ENCODE data around the gene JAML. TPM values are rescaled to one million over a fixed set of nuclear protein-coding genes. Genes with fewer than 3 reads are reported as not detected.

Gene JAML
- total and polyA plus RNA-seq, 2 of the 13 experiments (the other 11 are each of a cell fraction or from before 2014, with no cell fraction given) = 2.0 to 3.3 TPM

DNA sequence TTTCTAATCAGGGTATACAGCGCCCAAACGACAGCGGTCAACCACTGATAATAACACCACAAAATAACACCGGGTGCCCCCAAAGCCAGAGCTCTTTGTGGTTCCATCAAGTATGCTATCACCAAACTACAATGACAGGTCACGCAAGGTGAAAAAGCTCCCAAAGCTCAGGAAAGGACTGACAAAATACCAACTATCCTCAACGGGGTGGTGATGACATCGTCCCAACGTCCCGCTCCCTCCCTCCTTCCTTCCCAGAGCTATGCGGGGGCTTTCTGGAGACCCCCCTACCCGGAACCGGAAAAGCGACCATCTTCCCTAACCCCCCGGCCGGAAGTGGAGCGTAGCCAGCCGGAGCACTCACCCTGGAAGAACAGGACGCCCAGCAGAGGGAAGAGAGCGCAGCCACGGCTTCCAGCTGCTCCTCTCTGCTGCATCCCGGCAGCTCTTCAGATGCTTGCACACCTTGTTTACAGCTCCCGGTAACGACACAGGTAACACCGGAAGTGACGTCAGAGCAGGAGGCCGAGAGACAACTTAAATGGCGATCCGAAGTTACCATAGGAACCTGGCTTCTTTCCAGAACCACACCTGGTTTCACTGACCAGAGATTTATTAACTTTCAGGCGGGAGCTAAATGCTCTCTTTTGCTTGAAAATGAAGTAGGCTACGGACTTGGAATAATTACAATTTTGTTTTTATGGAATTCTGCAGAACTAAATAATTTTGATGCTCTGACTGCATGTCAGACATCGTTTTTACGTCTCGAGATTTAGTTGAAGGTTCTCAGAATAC lies 27.2 kb upstream of the JAML start, which contains the start of gene MPZL3 (continued):
- TF ChIP-seq TEAD3 (CRISPR knock-in tag; optimal IDR thresholded peaks at IDR 0.05; ENCODE audit: borderline replicate concordance) (peak; percentile 52), WIZ (CRISPR knock-in tag; IDR thresholded peaks at IDR 0.05) (peak; percentile 89; the same call in 1 of the 2 replicates), MAZ (IDR thresholded peaks at IDR 0.05; ENCODE audit: borderline replicate concordance, low read depth, low read length) (no peak), MAZ (CRISPR knock-in tag; IDR thresholded peaks at IDR 0.05; ENCODE audit: low read depth) (peak; percentile 73), ZFP37 (CRISPR knock-in tag; IDR thresholded peaks at IDR 0.05; ENCODE audit: borderline replicate concordance) (no peak), ZNF557 (CRISPR knock-in tag; IDR thresholded peaks at IDR 0.05) (no peak; the same call in 1 of the 2 replicates), ZSCAN12 (CRISPR knock-in tag; IDR thresholded peaks at IDR 0.05) (no peak), ZNF790 (CRISPR knock-in tag; IDR thresholded peaks at IDR 0.05; ENCODE audit: borderline replicate concordance) (0 out of 2 replicates have a peak, but pooled peaks have one; percentile 39), MXI1 (IDR thresholded peaks at IDR 0.05; ENCODE audit: borderline replicate concordance, low read depth, low read length) (peak; percentile 9; the same call in 1 of the 3 replicates), GABPA (IDR thresholded peaks at IDR 0.05; ENCODE audit: low read depth, low read length) (peak; percentile 90), GABPA (CRISPR knock-in tag; IDR thresholded peaks at IDR 0.05; ENCODE audit: low read depth) (peak; percentile 99), GLI4 (CRISPR knock-in tag; IDR thresholded peaks at IDR 0.05; ENCODE audit: borderline replicate concordance) (no peak), ZBTB3 (CRISPR knock-in tag; IDR thresholded peaks at IDR 0.05; ENCODE audit: borderline replicate concordance, low read depth) (no peak), ZNF235 (CRISPR knock-in tag; IDR thresholded peaks at IDR 0.05; ENCODE audit: borderline replicate concordance) (no peak), ZNF619 (CRISPR knock-in tag; IDR thresholded peaks at IDR 0.05) (0 out of 2 replicates have a peak, but pooled peaks have one; percentile 57), TFDP2 (CRISPR knock-in tag; IDR thresholded peaks at IDR 0.05) (peak; percentile 12; the same call in 1 of the 2 replicates), ZMAT3 (CRISPR knock-in tag; conservative IDR thresholded peaks at IDR 0.05) (no peak), MIER3 (CRISPR knock-in tag; IDR thresholded peaks at IDR 0.05; ENCODE audit: borderline replicate concordance) (no peak), ZNF543 (CRISPR knock-in tag; IDR thresholded peaks at IDR 0.05) (peak; percentile 61; the same call in 1 of the 2 replicates)
- TF ChIP-seq, protein P1, sequence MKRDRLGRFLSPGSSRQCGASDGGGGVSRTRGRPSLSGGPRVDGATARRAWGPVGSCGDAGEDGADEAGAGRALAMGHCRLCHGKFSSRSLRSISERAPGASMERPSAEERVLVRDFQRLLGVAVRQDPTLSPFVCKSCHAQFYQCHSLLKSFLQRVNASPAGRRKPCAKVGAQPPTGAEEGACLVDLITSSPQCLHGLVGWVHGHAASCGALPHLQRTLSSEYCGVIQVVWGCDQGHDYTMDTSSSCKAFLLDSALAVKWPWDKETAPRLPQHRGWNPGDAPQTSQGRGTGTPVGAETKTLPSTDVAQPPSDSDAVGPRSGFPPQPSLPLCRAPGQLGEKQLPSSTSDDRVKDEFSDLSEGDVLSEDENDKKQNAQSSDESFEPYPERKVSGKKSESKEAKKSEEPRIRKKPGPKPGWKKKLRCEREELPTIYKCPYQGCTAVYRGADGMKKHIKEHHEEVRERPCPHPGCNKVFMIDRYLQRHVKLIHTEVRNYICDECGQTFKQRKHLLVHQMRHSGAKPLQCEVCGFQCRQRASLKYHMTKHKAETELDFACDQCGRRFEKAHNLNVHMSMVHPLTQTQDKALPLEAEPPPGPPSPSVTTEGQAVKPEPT (CRISPR knock-in tag; IDR thresholded peaks at IDR 0.05; ENCODE audit: low read depth) = 0 out of 2 replicates have a peak, but pooled peaks have one; percentile 17
- TF ChIP-seq, protein P2, sequence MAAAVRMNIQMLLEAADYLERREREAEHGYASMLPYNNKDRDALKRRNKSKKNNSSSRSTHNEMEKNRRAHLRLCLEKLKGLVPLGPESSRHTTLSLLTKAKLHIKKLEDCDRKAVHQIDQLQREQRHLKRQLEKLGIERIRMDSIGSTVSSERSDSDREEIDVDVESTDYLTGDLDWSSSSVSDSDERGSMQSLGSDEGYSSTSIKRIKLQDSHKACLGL (CRISPR knock-in tag; IDR thresholded peaks at IDR 0.05) = 0 out of 2 replicates have a peak, but pooled peaks have one; percentile 49
- TF ChIP-seq, protein P3, sequence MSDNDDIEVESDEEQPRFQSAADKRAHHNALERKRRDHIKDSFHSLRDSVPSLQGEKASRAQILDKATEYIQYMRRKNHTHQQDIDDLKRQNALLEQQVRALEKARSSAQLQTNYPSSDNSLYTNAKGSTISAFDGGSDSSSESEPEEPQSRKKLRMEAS (IDR thresholded peaks at IDR 0.05) = peak; percentile 45; the same call in 1 of the 2 replicates
- TF ChIP-seq, protein P4, sequence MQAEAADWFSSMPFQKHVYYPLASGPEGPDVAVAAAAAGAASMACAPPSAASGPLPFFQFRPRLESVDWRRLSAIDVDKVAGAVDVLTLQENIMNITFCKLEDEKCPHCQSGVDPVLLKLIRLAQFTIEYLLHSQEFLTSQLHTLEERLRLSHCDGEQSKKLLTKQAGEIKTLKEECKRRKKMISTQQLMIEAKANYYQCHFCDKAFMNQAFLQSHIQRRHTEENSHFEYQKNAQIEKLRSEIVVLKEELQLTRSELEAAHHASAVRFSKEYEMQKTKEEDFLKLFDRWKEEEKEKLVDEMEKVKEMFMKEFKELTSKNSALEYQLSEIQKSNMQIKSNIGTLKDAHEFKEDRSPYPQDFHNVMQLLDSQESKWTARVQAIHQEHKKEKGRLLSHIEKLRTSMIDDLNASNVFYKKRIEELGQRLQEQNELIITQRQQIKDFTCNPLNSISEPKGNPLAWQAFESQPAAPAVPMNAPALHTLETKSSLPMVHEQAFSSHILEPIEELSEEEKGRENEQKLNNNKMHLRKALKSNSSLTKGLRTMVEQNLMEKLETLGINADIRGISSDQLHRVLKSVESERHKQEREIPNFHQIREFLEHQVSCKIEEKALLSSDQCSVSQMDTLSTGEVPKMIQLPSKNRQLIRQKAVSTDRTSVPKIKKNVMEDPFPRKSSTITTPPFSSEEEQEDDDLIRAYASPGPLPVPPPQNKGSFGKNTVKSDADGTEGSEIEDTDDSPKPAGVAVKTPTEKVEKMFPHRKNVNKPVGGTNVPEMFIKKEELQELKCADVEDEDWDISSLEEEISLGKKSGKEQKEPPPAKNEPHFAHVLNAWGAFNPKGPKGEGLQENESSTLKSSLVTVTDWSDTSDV (CRISPR knock-in tag; IDR thresholded peaks at IDR 0.05) = 0 out of 2 replicates have a peak, but pooled peaks have one; percentile 54
